Osteocyte (in vitro differentiated cells): Measurements from ENCODE around the gene SEPTIN8. TPM values are rescaled to one million over a fixed set of nuclear protein-coding genes. Genes with fewer than 3 reads are reported as not detected.

Source experiments
- DNase-seq: peaks from one replicate; pipeline ENCODE4 v3.0.0; 2021; ENCODE audit warnings: mixed read lengths; ENCODE audit not compliant: unreplicated experiment; ENCODE audit errors: extremely low spot score
- H3K27ac Mint-ChIP-seq: one replicate; pipeline ENCODE4 v1.8.0; 2021; ENCODE audit warnings: mild to moderate bottlenecking, mixed read lengths; ENCODE audit not compliant: unreplicated experiment
- H3K27me3 Mint-ChIP-seq: one replicate; pipeline ENCODE4 v1.8.0; 2021; ENCODE audit warnings: mixed read lengths; ENCODE audit not compliant: unreplicated experiment
- H3K36me3 Mint-ChIP-seq: one replicate; pipeline ENCODE4 v1.8.0; 2021; ENCODE audit warnings: mixed read lengths; ENCODE audit not compliant: unreplicated experiment
- H3K4me1 Mint-ChIP-seq: one replicate; pipeline ENCODE4 v1.8.0; 2021; ENCODE audit warnings: mixed read lengths; ENCODE audit not compliant: unreplicated experiment
- H3K4me3 Mint-ChIP-seq: one replicate; pipeline ENCODE4 v1.8.0; 2021; ENCODE audit warnings: mild to moderate bottlenecking, moderate library complexity, mixed read lengths; ENCODE audit not compliant: unreplicated experiment
- H3K9me3 Mint-ChIP-seq: one replicate; pipeline ENCODE4 v1.8.0; 2021; ENCODE audit warnings: mixed read lengths; ENCODE audit not compliant: unreplicated experiment
- CTCF ChIP-seq: fragments of 200-600 bp; sonication (generic); IDR thresholded peaks from 2 replicates; pipeline ENCODE4 v1.5.0; 2021; ENCODE audit warnings: antibody characterized with exemption, mild to moderate bottlenecking, moderate library complexity
- total RNA-seq: library from RNA; stranded (reverse); gene quantifications from 2 replicates; pipeline ENCODE4 v1.2.1, GENCODE V29; 2021

SEPTIN8 gene
- total RNA-seq, 1 donor from 2014 or later, result 57.9 TPM

- H3K36me3 Mint-ChIP-seq, result peaks cover 4% of the 10 kb centered on the region
- peaks cover 20% of the 10 kb centered on the region for H3K4me1 Mint-ChIP-seq
- H3K9me3 Mint-ChIP-seq, result no peaks in the 10 kb centered on the region
- no peak overlapping the region for H3K27ac Mint-ChIP-seq
- no peak for TF ChIP-seq CTCF
- no peak overlapping the region for H3K4me3 Mint-ChIP-seq
- no peak for DNase-seq
- peaks cover 12% of the 10 kb centered on the region for H3K27me3 Mint-ChIP-seq
These were observed 26.4 kb downstream of the SEPTIN8 start for GRCh38 chr5:132750471-132751230.

GRCh38 chr5:132749506-132749905 is 27.5 kb downstream of the SEPTIN8 start:
- no peak for DNase-seq
- Mint-ChIP-seq H3K27ac (no peak overlapping the region), H3K36me3 (peaks cover 2% of the 10 kb centered on the region), H3K27me3 (peaks cover 22% of the 10 kb centered on the region), H3K9me3 (no peaks in the 10 kb centered on the region), H3K4me3 (no peak overlapping the region), H3K4me1 (peaks cover 20% of the 10 kb centered on the region)
- TF ChIP-seq CTCF, result no peak

- H3K36me3 Mint-ChIP-seq, result peaks cover under 1% of the 10 kb centered on the region
- no peaks in the 10 kb centered on the region for H3K9me3 Mint-ChIP-seq
- no peak for TF ChIP-seq CTCF
- H3K4me1 Mint-ChIP-seq, result peaks cover 20% of the 10 kb centered on the region
- H3K27ac Mint-ChIP-seq, result no peak overlapping the region
- no peak overlapping the region for H3K4me3 Mint-ChIP-seq
- DNase-seq, result no peak
- peaks cover 22% of the 10 kb centered on the region for H3K27me3 Mint-ChIP-seq
These were observed 28.5 kb downstream of the SEPTIN8 start for GRCh38 chr5:132748522-132749000.

GRCh38 chr5:132747616-132748440 is 29.2 kb downstream of the SEPTIN8 start:
- Mint-ChIP-seq H3K9me3 (no peaks in the 10 kb centered on the region), H3K36me3 (no peaks in the 10 kb centered on the region), H3K27me3 (peaks cover 22% of the 10 kb centered on the region), H3K4me1 (peaks cover 20% of the 10 kb centered on the region), H3K27ac (no peak overlapping the region), H3K4me3 (no peak overlapping the region)
- DNase-seq, result no peak
- no peak for TF ChIP-seq CTCF
